Nephron (organoid): Measurements from ENCODE around the gene COL7A1.
A peak's percentile ranks its signal among the peaks of the same experiment; 100 is the strongest.

Experiments used
- H3K27ac Mint-ChIP-seq, 3 experiments: 2 replicates each; pipeline ENCODE4 v1.8.0; 2020; ENCODE audit warnings: mixed read lengths in 3 of 3, mild to moderate bottlenecking in 2 of 3, moderate library complexity in 1 of 3
- H3K27me3 Mint-ChIP-seq: 2 replicates; pipeline ENCODE4 v1.8.0; 2021; ENCODE audit warnings: low read depth, mild to moderate bottlenecking, moderate library complexity, mixed read lengths
- H3K36me3 Mint-ChIP-seq: 2 replicates; pipeline ENCODE4 v1.8.0; 2020; ENCODE audit warnings: low read depth, mixed read lengths
- H3K4me1 Mint-ChIP-seq: 2 replicates; pipeline ENCODE4 v1.8.0; 2020; ENCODE audit warnings: mixed read lengths
- H3K4me3 Mint-ChIP-seq, 3 experiments: 2 replicates each; pipeline ENCODE4 v1.8.0; 2020; ENCODE audit warnings: mild to moderate bottlenecking in 3 of 3, mixed read lengths in 3 of 3, moderate library complexity in 2 of 3
- H3K9me3 Mint-ChIP-seq: 2 replicates; pipeline ENCODE4 v1.8.0; 2020; ENCODE audit warnings: mixed read lengths
- CTCF ChIP-seq, 3 experiments: fragments of 200-600 bp; sonication (generic); IDR thresholded peaks; one replicate each; pipeline ENCODE4 v1.5.0; 2021; ENCODE audit warnings: antibody characterized with exemption in 3 of 3; ENCODE audit not compliant: unreplicated experiment in 3 of 3

COL7A1 gene

GRCh38 chr3:48599509-48600285, 4.6 kb upstream of the COL7A1 start:
- H3K27ac Mint-ChIP-seq: peak overlapping the region in 1 of 3 experiments; percentile 78
- H3K4me3 Mint-ChIP-seq: no peak overlapping the region
- no peak for TF ChIP-seq CTCF (IDR thresholded peaks at IDR 0.05; ENCODE audit: unreplicated experiment in 3 of 3)
- H3K36me3 Mint-ChIP-seq: peaks cover 53% of the 10 kb centered on the region
- H3K9me3 Mint-ChIP-seq: no peaks in the 10 kb centered on the region
- H3K27me3 Mint-ChIP-seq: no peaks in the 10 kb centered on the region
- H3K4me1 Mint-ChIP-seq: peaks cover 31% of the 10 kb centered on the region

- Mint-ChIP-seq H3K4me1 (peaks cover 31% of the 10 kb centered on the region), H3K9me3 (no peaks in the 10 kb centered on the region), H3K36me3 (peaks cover 46% of the 10 kb centered on the region), H3K27me3 (no peaks in the 10 kb centered on the region), H3K4me3 (no peak overlapping the region), H3K27ac (peak overlapping the region; percentile 75 to 85 (median 78))
- TF ChIP-seq CTCF (IDR thresholded peaks at IDR 0.05; ENCODE audit: unreplicated experiment in 3 of 3): no peak
These were observed 4.0 kb upstream of the COL7A1 start for GRCh38 chr3:48599077-48599501.

GRCh38 chr3:48598323-48599076, 3.4 kb upstream of the COL7A1 start:
- H3K27me3 Mint-ChIP-seq: no peaks in the 10 kb centered on the region
- H3K4me3 Mint-ChIP-seq: peak overlapping the region; percentile 28 to 49 (median 30)
- no peak for TF ChIP-seq CTCF (IDR thresholded peaks at IDR 0.05; ENCODE audit: unreplicated experiment in 3 of 3)
- peak overlapping the region; percentile 75 to 85 (median 78) for H3K27ac Mint-ChIP-seq
- H3K4me1 Mint-ChIP-seq: peaks cover 31% of the 10 kb centered on the region
- peaks cover 42% of the 10 kb centered on the region for H3K36me3 Mint-ChIP-seq
- H3K9me3 Mint-ChIP-seq: no peaks in the 10 kb centered on the region

GRCh38 chr3:48597408-48597800, 2.3 kb upstream of the COL7A1 start:
- H3K4me3 Mint-ChIP-seq: no peak overlapping the region
- TF ChIP-seq CTCF (IDR thresholded peaks at IDR 0.05; ENCODE audit: unreplicated experiment in 3 of 3): no peak
- H3K27me3 Mint-ChIP-seq: no peaks in the 10 kb centered on the region
- no peaks in the 10 kb centered on the region for H3K9me3 Mint-ChIP-seq
- peaks cover 33% of the 10 kb centered on the region for H3K36me3 Mint-ChIP-seq
- peaks cover 31% of the 10 kb centered on the region for H3K4me1 Mint-ChIP-seq
- peak overlapping the region in 2 of 3 experiments; percentile 57 to 78 for H3K27ac Mint-ChIP-seq

- no peaks in the 10 kb centered on the region for H3K9me3 Mint-ChIP-seq
- H3K36me3 Mint-ChIP-seq: peaks cover 30% of the 10 kb centered on the region
- TF ChIP-seq CTCF (IDR thresholded peaks at IDR 0.05; ENCODE audit: unreplicated experiment in 3 of 3): no peak
- peak overlapping the region in 2 of 3 experiments; percentile 57 to 78 for H3K27ac Mint-ChIP-seq
- no peak overlapping the region for H3K4me3 Mint-ChIP-seq
- no peaks in the 10 kb centered on the region for H3K27me3 Mint-ChIP-seq
- H3K4me1 Mint-ChIP-seq: peaks cover 31% of the 10 kb centered on the region
These were observed 1.7 kb upstream of the COL7A1 start for GRCh38 chr3:48596676-48597407.
